ENCODE measurements around the gene ARID4B. TPM values are rescaled to one million over a fixed set of nuclear protein-coding genes. Genes with fewer than 3 reads are reported as not detected.

Gene ARID4B
- total and polyA plus RNA-seq, 8 donors: 29.0 to 57.9 (median 49.9) TPM

- no peaks in the 10 kb centered on the region for H3K36me3 ChIP-seq
- ATAC-seq: no peak
- intact Hi-C loops (cut with DNase I): no loop called here
- H3K4me1 ChIP-seq: peaks cover 20 to 54% of the 10 kb centered on the region in 2 donors
- DNase-seq: no peak
- no peaks in the 10 kb centered on the region for H3K27me3 ChIP-seq
- peak overlapping the region in 1 of 2 donors; percentile 99 for H3K4me3 ChIP-seq
- TF ChIP-seq CTCF (IDR thresholded peaks at IDR 0.05): no peak
- H3K9me3 ChIP-seq: no peaks in the 10 kb centered on the region
- no peak overlapping the region for H3K27ac ChIP-seq
Measured at GRCh38 chr1:235325139-235325538, 2.8 kb downstream of the ARID4B start.

GRCh38 chr1:235324296-235324695 lies 3.7 kb downstream of the ARID4B start:
- no peak for TF ChIP-seq CTCF (IDR thresholded peaks at IDR 0.05)
- H3K4me1 ChIP-seq: peaks cover 20 to 48% of the 10 kb centered on the region in 2 donors

GRCh38 chr1:235320521-235321179 lies 7.3 kb downstream of the ARID4B start:
- H3K36me3 ChIP-seq: peaks cover 0 to 16% of the 10 kb centered on the region in 2 donors
- peak; percentile 80 for ATAC-seq

More at GRCh38 chr1:235324296-235324695, 3.7 kb downstream of the ARID4B start:
- no peaks in the 10 kb centered on the region for H3K9me3 ChIP-seq
- DNase-seq: no peak
- no peak overlapping the region for H3K4me3 ChIP-seq
- H3K27me3 ChIP-seq: no peaks in the 10 kb centered on the region
- intact Hi-C loops (cut with DNase I): no loop called here
- H3K36me3 ChIP-seq: peaks cover 0 to 6% of the 10 kb centered on the region in 2 donors
- no peak for ATAC-seq
- no peak overlapping the region for H3K27ac ChIP-seq

GRCh38 chr1:235319255-235319654 lies 8.7 kb downstream of the ARID4B start:
- intact Hi-C loops (cut with DNase I): no loop called here
- Histone ChIP-seq H3K9me3 (no peaks in the 10 kb centered on the region), H3K27me3 (no peaks in the 10 kb centered on the region), H3K27ac (no peak overlapping the region), H3K4me1 (peaks cover 10 to 67% of the 10 kb centered on the region in 2 donors), H3K4me3 (no peak overlapping the region), H3K36me3 (peaks cover 0 to 16% of the 10 kb centered on the region in 2 donors)
- DNase-seq: no peak
- ATAC-seq: no peak
- no peak for TF ChIP-seq CTCF (IDR thresholded peaks at IDR 0.05)

More at GRCh38 chr1:235320521-235321179, 7.3 kb downstream of the ARID4B start:
- intact Hi-C loops (cut with DNase I): no loop called here
- H3K27me3 ChIP-seq: no peaks in the 10 kb centered on the region
- no peak for DNase-seq
- TF ChIP-seq CTCF (IDR thresholded peaks at IDR 0.05): no peak
- peaks cover 19 to 69% of the 10 kb centered on the region in 2 donors for H3K4me1 ChIP-seq
- H3K4me3 ChIP-seq: no peak overlapping the region
- H3K9me3 ChIP-seq: no peaks in the 10 kb centered on the region
- no peak overlapping the region for H3K27ac ChIP-seq

GRCh38 chr1:235317168-235317567 lies 10.8 kb downstream of the ARID4B start:
- peaks cover 13 to 69% of the 10 kb centered on the region in 2 donors for H3K4me1 ChIP-seq
- no peak for DNase-seq

More at GRCh38 chr1:235317168-235317567, 10.8 kb downstream of the ARID4B start:
- Histone ChIP-seq H3K27ac (no peak overlapping the region), H3K4me3 (no peak overlapping the region), H3K27me3 (no peaks in the 10 kb centered on the region), H3K9me3 (no peaks in the 10 kb centered on the region), H3K36me3 (peaks cover 0 to 16% of the 10 kb centered on the region in 2 donors)
- no peak for TF ChIP-seq CTCF (IDR thresholded peaks at IDR 0.05)
- no peak for ATAC-seq
- intact Hi-C loops (cut with DNase I): no loop called here

Data from left lung (tissue), 10 donors.